Central memory CD8-positive, alpha-beta T cell (primary cell): ENCODE data around the gene TBC1D19.
"Not testable (repeated sequence)": the region's sequence is repeated elsewhere in the genome, so short reads cannot be mapped to it uniquely, and the experiment has no call there.

Source experiments
- ATAC-seq: fragments of 150-1000 bp; cut with Tn5 transposase; replicated peaks from 2 replicates; pipeline ENCODE4 v1.10.0; 2022; ENCODE audit warnings: mild to moderate bottlenecking, moderate FRiP score, moderate number of reproducible peaks; ENCODE audit not compliant: poor library complexity, severe bottlenecking; ENCODE audit errors: extremely low read depth
- DNase-seq, 2 donors: peaks; one replicate each; pipeline ENCODE4 v3.0.0; 2021; ENCODE audit warnings: low spot score in 2 of 2
- H3K27ac Mint-ChIP-seq: one replicate; pipeline ENCODE4 v1.8.0; 2022; ENCODE audit warnings: low read depth, mild to moderate bottlenecking, moderate library complexity, mixed read lengths
- H3K27me3 Mint-ChIP-seq: one replicate; pipeline ENCODE4 v1.8.0; 2022; ENCODE audit warnings: mixed read lengths
- H3K36me3 Mint-ChIP-seq: one replicate; pipeline ENCODE4 v1.8.0; 2022; ENCODE audit warnings: mild to moderate bottlenecking, moderate library complexity, mixed read lengths; ENCODE audit not compliant: insufficient read depth
- H3K4me1 Mint-ChIP-seq: one replicate; pipeline ENCODE4 v1.8.0; 2022; ENCODE audit warnings: mixed read lengths
- H3K4me3 Mint-ChIP-seq: one replicate; pipeline ENCODE4 v1.8.0; 2022; ENCODE audit warnings: mild to moderate bottlenecking, moderate library complexity, mixed read lengths
- H3K9me3 Mint-ChIP-seq: one replicate; pipeline ENCODE4 v1.8.0; 2022; ENCODE audit warnings: mixed read lengths

The TBC1D19 gene

GRCh38 chr4:26647523-26648224 is 63.8 kb downstream of the TBC1D19 start:
- Mint-ChIP-seq H3K4me1 (peaks cover 3% of the 10 kb centered on the region), H3K4me3 (no peak overlapping the region), H3K9me3 (peaks cover 6% of the 10 kb centered on the region), H3K27ac (peak overlapping the region; percentile 10), H3K36me3 (peaks cover 4% of the 10 kb centered on the region), H3K27me3 (no peaks in the 10 kb centered on the region)
- DNase-seq (no peak), ATAC-seq (no peak)

GRCh38 chr4:26648260-26648659 is 64.4 kb downstream of the TBC1D19 start:
- Mint-ChIP-seq H3K27me3 (no peaks in the 10 kb centered on the region), H3K9me3 (peaks cover 5% of the 10 kb centered on the region), H3K36me3 (peaks cover 4% of the 10 kb centered on the region), H3K4me3 (no peak overlapping the region), H3K4me1 (peaks cover 9% of the 10 kb centered on the region), H3K27ac (no peak overlapping the region)
- no peak for DNase-seq
- ATAC-seq: no peak

GRCh38 chr4:26660261-26660660 is 76.4 kb downstream of the TBC1D19 start:
- DNase-seq: no peak
- H3K27ac Mint-ChIP-seq: no peak overlapping the region
- no peak for ATAC-seq
- no peaks in the 10 kb centered on the region for H3K27me3 Mint-ChIP-seq
- no peak overlapping the region for H3K4me3 Mint-ChIP-seq
- peaks cover 16% of the 10 kb centered on the region for H3K36me3 Mint-ChIP-seq
- no peaks in the 10 kb centered on the region for H3K9me3 Mint-ChIP-seq
- no peaks in the 10 kb centered on the region for H3K4me1 Mint-ChIP-seq

- DNase-seq: no peak
- Mint-ChIP-seq H3K36me3 (peaks cover 14% of the 10 kb centered on the region), H3K4me1 (no peaks in the 10 kb centered on the region), H3K9me3 (no peaks in the 10 kb centered on the region), H3K4me3 (no peak overlapping the region), H3K27ac (no peak overlapping the region), H3K27me3 (no peaks in the 10 kb centered on the region)
- no peak for ATAC-seq
Measured at GRCh38 chr4:26663888-26664287, 80.0 kb downstream of the TBC1D19 start.

DNA sequence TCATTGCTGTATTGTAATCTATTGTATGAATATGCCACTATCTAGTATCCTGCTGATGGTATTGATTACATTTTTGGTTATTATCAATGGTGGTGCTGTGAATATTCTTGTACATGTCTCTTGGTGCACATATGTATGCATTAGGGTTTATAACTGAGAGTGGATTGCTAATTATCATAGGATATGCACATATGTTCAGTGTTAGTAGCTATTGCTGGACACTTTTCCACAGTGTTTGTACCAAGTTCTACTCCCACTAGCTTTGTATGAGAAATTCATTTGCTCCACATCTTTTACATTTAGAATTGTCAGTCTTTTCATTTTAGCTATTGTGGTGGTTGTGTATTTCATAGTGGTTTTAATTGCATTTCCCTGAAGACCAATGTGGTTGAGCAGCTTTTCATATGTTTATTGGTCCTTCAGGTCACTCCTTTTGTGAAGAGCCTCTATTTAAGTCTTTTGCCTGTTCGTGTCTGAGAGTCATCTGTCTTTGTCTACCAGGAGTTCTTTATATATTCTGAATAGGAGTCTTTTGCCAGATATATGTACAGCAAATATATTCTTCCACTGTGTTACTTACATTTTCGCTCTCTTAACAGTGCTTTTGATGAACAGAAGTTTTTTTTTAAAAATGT is 87.1 kb downstream of the TBC1D19 start:
- no peak overlapping the region for H3K4me3 Mint-ChIP-seq
- no peak overlapping the region for H3K27ac Mint-ChIP-seq
- H3K4me1 Mint-ChIP-seq: no peaks in the 10 kb centered on the region
- no peak for DNase-seq
- ATAC-seq: no peak
- peaks cover 6% of the 10 kb centered on the region for H3K36me3 Mint-ChIP-seq
- no peaks in the 10 kb centered on the region for H3K27me3 Mint-ChIP-seq
- no peaks in the 10 kb centered on the region for H3K9me3 Mint-ChIP-seq

DNA sequence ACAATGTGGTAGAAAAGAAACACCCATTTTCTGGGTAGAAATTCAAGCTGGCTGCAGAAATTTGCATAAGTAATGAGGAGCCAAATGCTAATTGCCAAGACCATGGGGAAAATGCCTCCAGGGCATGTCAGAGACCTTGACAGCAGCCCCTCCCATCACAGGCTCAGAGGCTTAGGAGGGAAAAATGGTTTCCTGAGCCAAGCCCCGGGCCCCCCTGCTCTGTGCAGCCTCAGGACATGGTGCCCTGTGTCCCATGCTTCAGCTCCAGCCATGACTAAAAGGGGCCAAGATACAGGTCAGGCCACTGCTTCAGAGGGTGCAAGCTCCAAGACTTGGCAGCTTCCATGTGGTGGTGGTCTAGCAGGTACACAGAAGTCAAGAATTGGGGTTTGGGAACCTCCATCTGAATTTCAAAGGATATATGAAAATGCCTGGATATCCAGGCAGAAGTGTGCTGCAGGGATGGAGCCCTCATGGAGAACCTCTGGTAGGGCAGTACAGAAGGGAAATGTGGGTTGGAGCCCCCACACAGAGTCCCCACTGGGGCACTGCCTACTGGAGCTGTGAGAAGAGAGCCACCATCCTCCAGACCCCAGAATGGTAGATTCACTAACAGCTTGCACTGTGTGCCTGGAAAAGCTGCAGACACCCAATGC is 95.3 kb downstream of the TBC1D19 start:
- not testable (repeated sequence) for H3K4me1 Mint-ChIP-seq, H3K27ac Mint-ChIP-seq, ATAC-seq, H3K27me3 Mint-ChIP-seq, DNase-seq, H3K4me3 Mint-ChIP-seq, H3K36me3 Mint-ChIP-seq
- peaks cover 24% of the 10 kb centered on the region for H3K9me3 Mint-ChIP-seq

GRCh38 chr4:26682436-26682835 is 98.6 kb downstream of the TBC1D19 start:
- H3K4me3 Mint-ChIP-seq: no peak overlapping the region
- peaks cover 18% of the 10 kb centered on the region for H3K9me3 Mint-ChIP-seq
- H3K27me3 Mint-ChIP-seq: no peaks in the 10 kb centered on the region
- no peak for DNase-seq
- ATAC-seq: no peak
- H3K4me1 Mint-ChIP-seq: no peaks in the 10 kb centered on the region
- no peak overlapping the region for H3K27ac Mint-ChIP-seq
- peaks cover 3% of the 10 kb centered on the region for H3K36me3 Mint-ChIP-seq

DNA sequence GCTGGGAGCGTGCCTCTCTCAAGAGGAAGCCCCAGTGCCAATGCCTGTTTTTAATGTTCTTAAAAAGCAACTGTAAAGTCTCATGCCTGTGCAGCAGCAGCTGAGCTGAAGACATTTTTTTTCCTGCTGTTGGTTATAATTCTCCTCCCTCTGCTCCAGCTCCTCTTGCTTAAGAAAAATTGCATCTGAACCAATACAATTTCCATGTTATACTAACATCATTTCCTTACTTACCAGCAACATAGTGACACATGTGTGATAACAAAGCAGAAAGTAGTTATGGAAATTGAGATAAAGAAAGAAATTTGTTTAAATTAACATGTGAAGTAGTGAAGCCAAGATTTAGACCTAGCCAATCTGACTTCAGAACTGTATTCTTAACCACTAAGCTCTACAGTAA is 101.4 kb downstream of the TBC1D19 start:
- Mint-ChIP-seq H3K27me3 (no peaks in the 10 kb centered on the region), H3K27ac (no peak overlapping the region)
- no peak for ATAC-seq

DNA sequence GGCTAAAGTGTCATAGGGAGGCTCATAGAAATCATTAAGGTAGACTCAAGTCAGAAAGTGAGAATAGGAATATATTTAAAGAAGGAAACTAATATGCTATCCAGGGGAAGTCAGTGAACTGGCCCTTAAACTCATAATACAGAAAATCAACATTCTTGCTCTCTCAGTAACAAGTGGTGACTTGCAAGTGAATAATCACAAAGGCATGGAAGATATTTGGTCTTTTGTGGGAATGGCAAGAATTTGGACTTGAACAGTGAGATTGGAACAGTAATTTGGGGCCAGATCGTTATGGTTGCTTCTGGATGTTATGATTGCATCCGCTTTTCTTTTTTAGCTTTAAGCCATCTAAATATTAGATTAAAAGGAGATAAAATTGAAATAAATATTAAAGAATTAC is 103.8 kb downstream of the TBC1D19 start:
- Mint-ChIP-seq H3K36me3 (peaks cover 3% of the 10 kb centered on the region), H3K27ac (no peak overlapping the region), H3K4me3 (no peak overlapping the region), H3K4me1 (no peaks in the 10 kb centered on the region), H3K27me3 (no peaks in the 10 kb centered on the region), H3K9me3 (no peaks in the 10 kb centered on the region)
- no peak for DNase-seq
- no peak for ATAC-seq

More for the DNA sequence above, 101.4 kb downstream of the TBC1D19 start:
- H3K4me1 Mint-ChIP-seq: no peaks in the 10 kb centered on the region
- no peak overlapping the region for H3K4me3 Mint-ChIP-seq
- DNase-seq: no peak
- H3K9me3 Mint-ChIP-seq: peaks cover 3% of the 10 kb centered on the region
- peaks cover under 1% of the 10 kb centered on the region for H3K36me3 Mint-ChIP-seq

DNA sequence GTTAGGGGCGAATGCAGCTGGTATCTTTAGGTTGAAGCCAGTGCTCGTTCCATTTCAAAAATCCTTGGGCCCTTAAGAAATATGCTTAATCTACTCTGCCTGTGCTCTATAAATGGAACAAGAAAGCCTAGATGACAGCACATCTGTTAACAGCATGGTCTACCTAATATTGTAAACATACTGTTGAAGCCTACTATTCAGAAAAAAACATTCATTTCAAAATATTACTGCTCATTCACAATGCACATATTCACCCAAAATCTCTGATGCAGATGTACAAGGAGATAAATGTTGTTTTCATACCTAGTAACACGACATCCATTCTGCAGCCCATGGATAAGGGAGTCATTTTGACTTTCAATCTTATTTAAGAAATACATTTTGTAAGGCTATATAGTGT is 106.6 kb downstream of the TBC1D19 start:
- Mint-ChIP-seq H3K4me1 (no peaks in the 10 kb centered on the region), H3K36me3 (peaks cover 6% of the 10 kb centered on the region), H3K27me3 (no peaks in the 10 kb centered on the region), H3K27ac (no peak overlapping the region), H3K4me3 (no peak overlapping the region), H3K9me3 (no peaks in the 10 kb centered on the region)
- ATAC-seq: no peak
- no peak for DNase-seq

- Mint-ChIP-seq H3K4me3 (no peak overlapping the region), H3K27ac (no peak overlapping the region)
- no peak for DNase-seq
Measured at GRCh38 chr4:26692014-26692726, 108.3 kb downstream of the TBC1D19 start.

GRCh38 chr4:26694131-26694530 is 110.2 kb downstream of the TBC1D19 start:
- H3K4me1 Mint-ChIP-seq, DNase-seq, H3K9me3 Mint-ChIP-seq, ATAC-seq, H3K27ac Mint-ChIP-seq, H3K4me3 Mint-ChIP-seq, H3K27me3 Mint-ChIP-seq, H3K36me3 Mint-ChIP-seq: not testable (repeated sequence)

More at GRCh38 chr4:26692014-26692726, 108.3 kb downstream of the TBC1D19 start:
- no peaks in the 10 kb centered on the region for H3K27me3 Mint-ChIP-seq
- no peak for ATAC-seq
- peaks cover 6% of the 10 kb centered on the region for H3K36me3 Mint-ChIP-seq
- no peaks in the 10 kb centered on the region for H3K4me1 Mint-ChIP-seq
- H3K9me3 Mint-ChIP-seq: no peaks in the 10 kb centered on the region
